AG08396 (cell line): Measurements from ENCODE around the gene DNM2.
"Not testable (repeated sequence)": the region's sequence is repeated elsewhere in the genome, so short reads cannot be mapped to it uniquely, and the experiment has no call there.

Experiments used
- DNase-seq: peaks from one replicate; pipeline ENCODE4 v3.0.0; 2012; ENCODE audit warnings: low spot score, mixed read lengths

DNM2 gene

GRCh38 chr19:10717356-10718204 is at the start of gene DNM2:
TSS of gene DNM2 (plus strand) at chr19:10718079. CDS start at chr19:10718243, 164 bp downstream.
- DNase-seq = peak; percentile 99

DNA sequence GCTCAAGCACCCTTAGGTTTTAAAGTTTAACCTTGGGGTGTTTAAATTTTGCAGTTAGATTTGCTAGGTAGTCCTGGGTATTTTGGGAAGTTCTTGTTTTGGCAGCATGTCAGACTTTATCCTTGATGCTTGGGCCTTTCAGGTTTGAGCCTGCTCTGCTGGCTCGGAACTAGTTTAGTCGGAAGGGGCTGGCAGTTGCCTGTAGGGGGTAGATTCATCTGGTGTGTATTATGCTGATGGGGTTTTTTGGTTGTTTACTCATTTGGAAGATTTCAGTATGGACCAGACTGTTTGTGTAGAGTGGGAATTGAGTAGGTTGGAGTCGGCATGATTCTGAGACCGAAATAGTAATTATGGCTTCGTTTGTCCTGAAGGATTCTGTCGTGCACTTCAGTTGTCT is 48.6 kb upstream of the DNM2 start:
- no peak for DNase-seq

DNA sequence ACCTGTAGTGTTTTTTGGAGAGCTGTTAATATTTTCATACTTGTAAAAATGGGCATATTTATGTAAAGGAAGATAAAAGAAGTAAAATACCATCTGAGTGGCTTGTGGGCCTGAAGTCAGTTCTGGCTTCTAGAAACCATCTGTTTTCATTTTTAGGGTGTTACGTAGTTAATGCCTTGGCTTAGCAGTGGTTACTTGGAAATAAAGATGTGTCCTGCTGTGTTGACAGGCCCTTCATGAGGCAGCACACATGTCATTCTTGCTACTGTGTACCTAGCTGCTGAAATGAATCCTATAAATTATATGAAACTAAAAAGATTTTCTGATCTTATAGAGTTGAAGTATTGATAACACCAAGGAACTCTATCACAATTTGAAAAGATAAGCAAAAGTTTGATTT is 47.7 kb upstream of the DNM2 start:
- DNase-seq = no peak

GRCh38 chr19:10670876-10671804 is 46.7 kb upstream of the DNM2 start:
- no peak for DNase-seq

- DNase-seq = not testable (repeated sequence)
Measured at GRCh38 chr19:10671922-10672321, 46.0 kb upstream of the DNM2 start.

- not testable (repeated sequence) for DNase-seq
Measured at GRCh38 chr19:10675214-10675613, 42.7 kb upstream of the DNM2 start.

DNA sequence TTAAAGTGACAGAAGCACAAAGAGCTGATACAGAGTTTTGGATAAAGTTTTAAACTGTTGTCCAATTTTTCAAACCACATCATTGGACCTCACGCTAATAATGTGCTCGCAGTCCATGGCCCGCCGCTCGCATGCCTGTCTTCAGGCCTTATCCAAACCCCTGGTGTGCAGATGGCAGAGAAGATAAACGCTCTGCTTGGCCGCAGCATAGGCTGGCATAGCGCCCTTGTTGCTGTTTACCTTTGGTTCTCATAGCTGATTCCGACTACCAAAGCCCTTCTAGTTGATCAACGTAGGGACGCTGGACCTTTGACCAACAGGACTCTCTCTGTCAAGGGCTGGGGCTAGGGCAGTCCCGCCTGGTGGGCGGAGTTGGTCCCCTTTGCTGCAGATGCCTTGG is 40.1 kb upstream of the DNM2 start:
- DNase-seq = no peak

GRCh38 chr19:10678813-10679212 is 39.1 kb upstream of the DNM2 start:
- no peak for DNase-seq

DNA sequence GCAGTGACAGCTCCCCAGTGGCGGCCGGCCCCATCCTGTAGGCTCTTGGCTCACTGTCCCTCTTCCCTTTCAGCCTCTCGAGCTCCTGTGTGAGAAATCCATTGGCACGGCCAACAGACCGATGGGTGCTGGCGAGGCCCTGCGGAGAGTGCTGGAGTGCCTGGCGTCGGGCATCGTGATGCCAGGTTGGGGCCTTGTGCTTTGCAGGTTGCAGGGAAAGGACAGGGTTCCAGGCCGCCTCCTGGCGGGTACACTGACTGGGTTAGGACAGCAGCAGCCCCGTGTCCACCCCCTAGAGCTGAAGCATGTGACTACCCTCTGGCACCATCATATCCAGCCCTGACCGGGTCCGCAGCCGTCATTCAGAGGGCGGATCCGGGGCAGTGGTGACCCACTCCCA is 38.1 kb upstream of the DNM2 start:
- no peak for DNase-seq

DNA sequence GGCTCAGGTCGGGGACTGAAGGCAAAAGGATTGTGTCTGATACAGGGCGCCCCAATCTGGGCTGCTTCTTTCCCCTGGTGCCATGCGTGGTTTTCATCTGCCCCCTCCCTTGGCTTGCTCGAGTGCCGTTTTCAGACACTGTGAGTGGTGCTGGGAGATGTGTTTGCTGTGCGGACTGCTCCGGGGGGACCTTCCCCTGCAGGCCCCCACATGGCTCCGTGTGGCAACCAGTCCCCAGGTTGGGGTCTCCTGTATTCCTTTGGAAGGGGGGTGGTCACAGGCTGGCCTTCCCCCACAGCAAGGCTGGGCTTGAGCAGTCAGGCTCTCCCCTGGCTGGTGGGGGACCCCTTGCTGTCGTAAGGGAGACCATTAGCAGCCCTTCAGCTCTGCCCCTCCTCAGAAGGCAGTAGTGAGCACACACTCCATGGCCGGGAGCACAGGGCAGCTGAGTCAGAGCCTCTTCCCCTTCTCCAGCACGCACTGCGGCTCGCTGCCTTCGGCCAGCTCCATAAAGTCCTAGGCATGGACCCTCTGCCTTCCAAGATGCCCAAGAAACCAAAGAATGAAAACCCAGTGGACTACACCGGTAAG is 37.2 kb upstream of the DNM2 start:
- no peak for DNase-seq

DNA sequence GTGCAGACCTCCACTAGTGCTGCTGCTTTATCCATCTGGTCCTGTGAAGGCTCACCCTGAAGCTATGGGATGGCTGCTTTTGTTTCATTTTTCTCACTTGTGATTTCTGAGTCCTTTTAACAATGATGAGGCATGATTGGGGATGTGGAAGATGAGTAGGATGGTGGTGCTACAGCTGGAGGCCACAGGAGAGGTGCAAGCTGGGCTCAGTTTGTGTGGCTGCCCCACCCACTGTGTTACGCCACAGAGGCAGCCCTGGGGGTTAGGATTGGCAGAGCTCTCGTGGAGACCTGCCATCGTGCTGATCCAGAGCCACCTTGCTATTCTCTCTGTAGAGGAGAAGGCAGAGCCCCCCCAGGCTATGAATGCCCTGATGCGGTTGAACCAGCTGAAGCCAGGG is 36.2 kb upstream of the DNM2 start:
- DNase-seq = no peak

GRCh38 chr19:10682397-10683063 is 35.3 kb upstream of the DNM2 start:
- no peak for DNase-seq

DNA sequence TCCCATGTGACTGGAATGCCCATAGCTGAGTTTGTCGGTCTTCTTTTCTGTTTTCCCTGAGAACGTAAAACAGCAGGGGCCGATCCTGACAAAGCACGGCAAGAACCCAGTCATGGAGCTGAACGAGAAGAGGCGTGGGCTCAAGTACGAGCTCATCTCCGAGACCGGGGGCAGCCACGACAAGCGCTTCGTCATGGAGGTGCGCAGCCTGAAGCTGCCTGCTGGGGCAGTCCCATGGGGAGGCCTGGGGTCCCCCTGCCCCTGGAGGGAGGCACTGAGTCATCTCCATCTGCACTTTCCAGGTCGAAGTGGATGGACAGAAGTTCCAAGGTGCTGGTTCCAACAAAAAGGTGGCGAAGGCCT is 34.8 kb upstream of the DNM2 start:
- DNase-seq = no peak

DNA sequence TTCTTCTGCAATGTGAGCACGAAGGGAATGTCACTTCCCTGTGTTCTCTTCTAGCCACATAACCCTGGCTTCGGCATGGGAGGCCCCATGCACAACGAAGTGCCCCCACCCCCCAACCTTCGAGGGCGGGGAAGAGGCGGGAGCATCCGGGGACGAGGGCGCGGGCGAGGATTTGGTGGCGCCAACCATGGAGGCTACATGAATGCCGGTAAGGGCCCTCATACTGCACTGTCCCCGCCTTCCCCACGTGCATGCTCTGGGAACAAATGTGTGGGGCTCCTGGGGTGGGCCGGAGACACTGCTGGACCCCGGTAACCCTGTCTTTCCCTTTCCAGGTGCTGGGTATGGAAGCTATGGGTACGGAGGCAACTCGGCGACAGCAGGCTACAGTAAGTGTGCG is 34.3 kb upstream of the DNM2 start:
- DNase-seq = no peak

- DNase-seq = no peak
Measured at GRCh38 chr19:10685210-10685609, 32.7 kb upstream of the DNM2 start.

DNA sequence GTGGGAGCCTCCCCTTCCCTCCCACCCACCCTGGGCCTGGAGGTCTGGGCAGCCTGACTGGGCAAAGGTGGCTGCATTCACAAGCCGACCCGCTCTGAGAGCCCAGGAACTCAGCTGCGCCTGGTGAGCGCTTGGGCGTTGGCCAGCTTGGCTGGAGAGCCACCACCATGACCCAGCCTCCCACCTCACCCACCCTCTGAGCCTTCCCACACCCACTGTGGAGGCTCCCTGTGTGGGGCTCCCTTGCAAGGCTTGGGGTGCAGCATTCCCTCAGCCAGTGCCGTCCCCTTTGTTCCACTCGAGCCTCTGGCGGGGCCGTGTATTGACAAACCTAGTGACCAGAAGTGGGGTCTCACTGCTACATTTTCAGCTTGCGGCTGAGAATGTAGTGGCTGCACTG is 31.7 kb upstream of the DNM2 start:
- DNase-seq = no peak

DNA sequence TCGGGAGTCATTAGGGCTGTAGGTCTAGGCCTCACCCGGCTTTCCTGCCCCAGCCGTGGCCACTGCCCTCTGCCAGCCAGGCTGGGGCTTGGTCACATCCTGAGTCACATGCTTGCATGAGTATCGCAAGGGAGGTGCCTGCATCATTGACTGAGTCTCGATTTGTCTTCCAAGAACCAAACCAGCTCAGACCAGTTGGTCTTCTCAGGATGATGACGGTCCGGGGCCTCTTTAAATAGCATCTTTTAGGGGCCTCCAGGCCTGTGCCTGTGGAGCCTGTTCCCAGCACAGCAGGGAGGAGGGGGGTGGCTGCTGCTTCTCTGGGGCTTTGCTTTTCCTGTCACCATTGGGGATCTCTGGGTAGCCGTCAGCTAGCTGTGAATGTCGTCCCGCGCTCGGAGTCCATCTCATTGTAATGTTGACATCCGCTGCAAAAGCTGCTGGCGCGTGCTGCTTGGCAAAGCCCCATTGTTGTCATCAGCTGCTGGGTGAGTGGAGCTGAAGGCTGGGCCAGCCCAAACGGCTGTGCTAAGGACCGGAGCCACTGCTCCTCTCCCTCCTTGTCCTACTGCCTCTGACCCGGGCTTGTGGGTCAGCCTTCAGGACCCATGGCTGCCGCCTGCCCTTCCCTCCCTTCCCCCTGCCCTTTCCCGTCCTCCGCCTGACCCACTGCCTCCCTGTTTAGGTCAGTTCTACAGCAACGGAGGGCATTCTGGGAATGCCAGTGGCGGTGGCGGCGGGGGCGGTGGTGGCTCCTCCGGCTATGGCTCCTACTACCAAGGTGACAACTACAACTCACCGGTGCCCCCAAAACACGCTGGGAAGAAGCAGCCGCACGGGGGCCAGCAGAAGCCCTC is 31.0 kb upstream of the DNM2 start:
- DNase-seq = peak; percentile 84

- no peak for DNase-seq
Measured at GRCh38 chr19:10687518-10688288, 30.2 kb upstream of the DNM2 start.

DNA sequence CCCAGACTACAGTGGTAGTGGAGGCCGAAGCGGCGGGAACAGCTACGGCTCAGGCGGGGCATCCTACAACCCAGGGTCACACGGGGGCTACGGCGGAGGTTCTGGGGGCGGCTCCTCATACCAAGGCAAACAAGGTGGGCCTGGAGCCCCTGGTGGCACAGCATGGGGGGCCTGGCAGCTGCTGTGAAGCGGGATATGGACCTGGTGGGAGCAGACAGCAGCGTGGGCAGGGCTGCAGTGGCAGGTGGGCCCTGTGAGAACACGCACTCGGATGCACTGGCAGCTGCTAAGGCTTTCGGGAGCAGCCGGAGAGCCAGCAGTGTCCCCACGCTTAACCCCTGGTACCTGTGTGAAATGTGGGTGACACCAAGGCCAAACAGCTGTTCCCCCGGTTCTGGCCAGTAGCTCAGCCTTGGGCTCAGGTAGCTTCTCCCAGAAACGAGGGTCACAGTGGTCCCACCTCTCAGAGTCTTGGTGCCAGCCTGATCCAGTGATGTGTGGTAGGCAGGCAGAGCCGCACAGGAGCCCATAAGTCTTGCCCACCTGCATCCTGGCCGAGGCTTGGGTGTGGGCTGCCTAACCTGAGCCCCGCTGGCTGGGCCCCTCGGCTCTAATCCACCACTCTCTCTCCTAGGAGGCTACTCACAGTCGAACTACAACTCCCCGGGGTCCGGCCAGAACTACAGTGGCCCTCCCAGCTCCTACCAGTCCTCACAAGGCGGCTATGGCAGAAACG is 29.2 kb upstream of the DNM2 start:
- DNase-seq = no peak

DNA sequence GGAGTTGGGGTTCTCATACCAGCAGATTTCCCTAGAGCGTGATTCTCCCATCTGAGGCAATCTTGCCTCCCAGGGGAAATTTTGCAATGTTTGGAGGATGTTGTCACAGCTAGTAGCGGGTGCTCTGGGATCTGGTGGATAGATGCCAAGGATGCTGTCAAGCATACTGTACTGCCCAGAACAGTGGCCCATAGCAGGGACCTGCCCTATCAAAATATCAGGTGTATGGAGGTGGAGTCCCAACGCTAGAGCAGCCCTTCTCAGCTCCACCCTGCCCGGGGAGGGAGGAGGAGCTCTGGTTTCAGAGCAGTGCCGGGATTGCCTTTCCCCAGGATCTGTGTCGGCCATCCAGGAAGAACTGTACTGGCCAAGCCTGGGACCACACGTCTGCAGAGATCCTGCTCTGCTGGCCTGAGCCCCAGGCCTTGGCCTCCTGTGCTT is 27.5 kb upstream of the DNM2 start:
- no peak for DNase-seq
